Measurements from ENCODE around the gene CDH13. TPM values are rescaled to one million over a fixed set of nuclear protein-coding genes. Genes with fewer than 3 reads are reported as not detected.

Gene CDH13
- total and polyA plus RNA-seq, 2 experiments from 2014 or later: 1.6 to 4.4 TPM

DNA sequence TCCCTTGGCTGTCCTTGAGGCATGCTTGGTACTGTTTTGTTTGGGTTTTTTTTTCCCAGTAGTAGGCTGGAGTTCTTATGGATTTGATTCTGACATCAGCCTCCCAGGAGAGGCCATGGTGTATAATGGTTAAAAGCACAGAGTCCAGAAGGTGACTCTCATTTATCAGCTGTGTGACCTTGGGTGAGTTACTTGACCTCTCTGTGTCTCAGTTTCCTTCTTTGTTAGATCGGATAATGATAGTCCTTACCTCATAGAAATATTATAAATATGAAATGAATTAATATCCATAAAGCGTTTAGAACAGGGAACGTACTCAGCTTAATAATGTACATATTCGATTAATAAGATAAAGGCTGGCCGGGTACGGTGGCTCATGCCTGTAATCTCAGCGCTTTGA is 810.3 kb downstream of the CDH13 start:
- DNase-seq (ENCODE audit: low spot score): no peak
- Mint-ChIP-seq H3K27ac (no peak overlapping the region), H3K9me3 (no peaks in the 10 kb centered on the region)

More for the DNA sequence above, 810.3 kb downstream of the CDH13 start:
- Histone ChIP-seq H3K79me2 (replicated peaks; ENCODE audit: insufficient read depth) (no peaks in the 10 kb centered on the region), H3K4me2 (no peak overlapping the region), H3K4me1 (ENCODE audit: insufficient read depth) (no peaks in the 10 kb centered on the region), H3K36me3 (ENCODE audit: insufficient read depth) (no peaks in the 10 kb centered on the region), H3K9me2 (ENCODE audit: insufficient read depth) (no peaks in the 10 kb centered on the region), H2AFZ (no peak overlapping the region), H4K20me1 (replicated peaks; ENCODE audit: insufficient read depth) (no peaks in the 10 kb centered on the region), H3K4me3 (no peak overlapping the region), H3F3A (replicated peaks; ENCODE audit: low read depth) (no peaks in the 10 kb centered on the region), H3K27ac (ENCODE audit: low read depth) (no peak overlapping the region), H3K27me3 (ENCODE audit: insufficient read depth) (no peaks in the 10 kb centered on the region)
- H3K27me3 Mint-ChIP-seq (ENCODE audit: insufficient read depth, low read depth, poor library complexity): peaks cover 2% of the 10 kb centered on the region
- H3K4me3 Mint-ChIP-seq: no peak overlapping the region
- no peaks in the 10 kb centered on the region for H3K4me1 Mint-ChIP-seq
- no peak for ATAC-seq
- TF ChIP-seq, protein P1, sequence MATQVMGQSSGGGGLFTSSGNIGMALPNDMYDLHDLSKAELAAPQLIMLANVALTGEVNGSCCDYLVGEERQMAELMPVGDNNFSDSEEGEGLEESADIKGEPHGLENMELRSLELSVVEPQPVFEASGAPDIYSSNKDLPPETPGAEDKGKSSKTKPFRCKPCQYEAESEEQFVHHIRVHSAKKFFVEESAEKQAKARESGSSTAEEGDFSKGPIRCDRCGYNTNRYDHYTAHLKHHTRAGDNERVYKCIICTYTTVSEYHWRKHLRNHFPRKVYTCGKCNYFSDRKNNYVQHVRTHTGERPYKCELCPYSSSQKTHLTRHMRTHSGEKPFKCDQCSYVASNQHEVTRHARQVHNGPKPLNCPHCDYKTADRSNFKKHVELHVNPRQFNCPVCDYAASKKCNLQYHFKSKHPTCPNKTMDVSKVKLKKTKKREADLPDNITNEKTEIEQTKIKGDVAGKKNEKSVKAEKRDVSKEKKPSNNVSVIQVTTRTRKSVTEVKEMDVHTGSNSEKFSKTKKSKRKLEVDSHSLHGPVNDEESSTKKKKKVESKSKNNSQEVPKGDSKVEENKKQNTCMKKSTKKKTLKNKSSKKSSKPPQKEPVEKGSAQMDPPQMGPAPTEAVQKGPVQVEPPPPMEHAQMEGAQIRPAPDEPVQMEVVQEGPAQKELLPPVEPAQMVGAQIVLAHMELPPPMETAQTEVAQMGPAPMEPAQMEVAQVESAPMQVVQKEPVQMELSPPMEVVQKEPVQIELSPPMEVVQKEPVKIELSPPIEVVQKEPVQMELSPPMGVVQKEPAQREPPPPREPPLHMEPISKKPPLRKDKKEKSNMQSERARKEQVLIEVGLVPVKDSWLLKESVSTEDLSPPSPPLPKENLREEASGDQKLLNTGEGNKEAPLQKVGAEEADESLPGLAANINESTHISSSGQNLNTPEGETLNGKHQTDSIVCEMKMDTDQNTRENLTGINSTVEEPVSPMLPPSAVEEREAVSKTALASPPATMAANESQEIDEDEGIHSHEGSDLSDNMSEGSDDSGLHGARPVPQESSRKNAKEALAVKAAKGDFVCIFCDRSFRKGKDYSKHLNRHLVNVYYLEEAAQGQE (IDR thresholded peaks at IDR 0.05; ENCODE audit: unreplicated experiment): no peak
- no peak for TF ChIP-seq CREB1 (CRISPR knock-in tag; IDR thresholded peaks at IDR 0.05; ENCODE audit: low read depth)
- no peak for TF ChIP-seq STAT1 (IDR thresholded peaks at IDR 0.05; ENCODE audit: unreplicated experiment)
- no peak for TF ChIP-seq JUNB (IDR thresholded peaks at IDR 0.05; ENCODE audit: unreplicated experiment)
- TF ChIP-seq, protein P2, sequence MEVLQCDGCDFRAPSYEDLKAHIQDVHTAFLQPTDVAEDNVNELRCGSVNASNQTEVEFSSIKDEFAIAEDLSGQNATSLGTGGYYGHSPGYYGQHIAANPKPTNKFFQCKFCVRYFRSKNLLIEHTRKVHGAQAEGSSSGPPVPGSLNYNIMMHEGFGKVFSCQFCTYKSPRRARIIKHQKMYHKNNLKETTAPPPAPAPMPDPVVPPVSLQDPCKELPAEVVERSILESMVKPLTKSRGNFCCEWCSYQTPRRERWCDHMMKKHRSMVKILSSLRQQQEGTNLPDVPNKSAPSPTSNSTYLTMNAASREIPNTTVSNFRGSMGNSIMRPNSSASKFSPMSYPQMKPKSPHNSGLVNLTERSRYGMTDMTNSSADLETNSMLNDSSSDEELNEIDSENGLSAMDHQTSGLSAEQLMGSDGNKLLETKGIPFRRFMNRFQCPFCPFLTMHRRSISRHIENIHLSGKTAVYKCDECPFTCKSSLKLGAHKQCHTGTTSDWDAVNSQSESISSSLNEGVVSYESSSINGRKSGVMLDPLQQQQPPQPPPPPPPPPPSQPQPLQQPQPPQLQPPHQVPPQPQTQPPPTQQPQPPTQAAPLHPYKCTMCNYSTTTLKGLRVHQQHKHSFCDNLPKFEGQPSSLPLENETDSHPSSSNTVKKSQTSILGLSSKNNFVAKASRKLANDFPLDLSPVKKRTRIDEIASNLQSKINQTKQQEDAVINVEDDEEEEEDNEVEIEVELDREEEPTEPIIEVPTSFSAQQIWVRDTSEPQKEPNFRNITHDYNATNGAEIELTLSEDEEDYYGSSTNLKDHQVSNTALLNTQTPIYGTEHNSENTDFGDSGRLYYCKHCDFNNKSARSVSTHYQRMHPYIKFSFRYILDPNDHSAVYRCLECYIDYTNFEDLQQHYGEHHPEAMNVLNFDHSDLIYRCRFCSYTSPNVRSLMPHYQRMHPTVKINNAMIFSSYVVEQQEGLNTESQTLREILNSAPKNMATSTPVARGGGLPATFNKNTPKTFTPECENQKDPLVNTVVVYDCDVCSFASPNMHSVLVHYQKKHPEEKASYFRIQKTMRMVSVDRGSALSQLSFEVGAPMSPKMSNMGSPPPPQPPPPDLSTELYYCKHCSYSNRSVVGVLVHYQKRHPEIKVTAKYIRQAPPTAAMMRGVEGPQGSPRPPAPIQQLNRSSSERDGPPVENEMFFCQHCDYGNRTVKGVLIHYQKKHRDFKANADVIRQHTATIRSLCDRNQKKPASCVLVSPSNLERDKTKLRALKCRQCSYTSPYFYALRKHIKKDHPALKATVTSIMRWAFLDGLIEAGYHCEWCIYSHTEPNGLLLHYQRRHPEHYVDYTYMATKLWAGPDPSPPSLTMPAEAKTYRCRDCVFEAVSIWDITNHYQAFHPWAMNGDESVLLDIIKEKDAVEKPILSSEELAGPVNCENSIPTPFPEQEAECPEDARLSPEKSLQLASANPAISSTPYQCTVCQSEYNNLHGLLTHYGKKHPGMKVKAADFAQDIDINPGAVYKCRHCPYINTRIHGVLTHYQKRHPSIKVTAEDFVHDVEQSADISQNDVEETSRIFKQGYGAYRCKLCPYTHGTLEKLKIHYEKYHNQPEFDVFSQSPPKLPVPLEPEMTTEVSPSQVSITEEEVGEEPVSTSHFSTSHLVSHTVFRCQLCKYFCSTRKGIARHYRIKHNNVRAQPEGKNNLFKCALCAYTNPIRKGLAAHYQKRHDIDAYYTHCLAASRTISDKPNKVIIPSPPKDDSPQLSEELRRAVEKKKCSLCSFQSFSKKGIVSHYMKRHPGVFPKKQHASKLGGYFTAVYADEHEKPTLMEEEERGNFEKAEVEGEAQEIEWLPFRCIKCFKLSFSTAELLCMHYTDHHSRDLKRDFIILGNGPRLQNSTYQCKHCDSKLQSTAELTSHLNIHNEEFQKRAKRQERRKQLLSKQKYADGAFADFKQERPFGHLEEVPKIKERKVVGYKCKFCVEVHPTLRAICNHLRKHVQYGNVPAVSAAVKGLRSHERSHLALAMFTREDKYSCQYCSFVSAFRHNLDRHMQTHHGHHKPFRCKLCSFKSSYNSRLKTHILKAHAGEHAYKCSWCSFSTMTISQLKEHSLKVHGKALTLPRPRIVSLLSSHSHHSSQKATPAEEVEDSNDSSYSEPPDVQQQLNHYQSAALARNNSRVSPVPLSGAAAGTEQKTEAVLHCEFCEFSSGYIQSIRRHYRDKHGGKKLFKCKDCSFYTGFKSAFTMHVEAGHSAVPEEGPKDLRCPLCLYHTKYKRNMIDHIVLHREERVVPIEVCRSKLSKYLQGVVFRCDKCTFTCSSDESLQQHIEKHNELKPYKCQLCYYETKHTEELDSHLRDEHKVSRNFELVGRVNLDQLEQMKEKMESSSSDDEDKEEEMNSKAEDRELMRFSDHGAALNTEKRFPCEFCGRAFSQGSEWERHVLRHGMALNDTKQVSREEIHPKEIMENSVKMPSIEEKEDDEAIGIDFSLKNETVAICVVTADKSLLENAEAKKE (CRISPR knock-in tag; IDR thresholded peaks at IDR 0.05): no peak
- no peak for TF ChIP-seq NANOG (IDR thresholded peaks at IDR 0.05; ENCODE audit: borderline replicate concordance)
- TF ChIP-seq ZNF331 (CRISPR knock-in tag; IDR thresholded peaks at IDR 0.05; ENCODE audit: low read depth): no peak
- TF ChIP-seq POLR2AphosphoS5 (IDR thresholded peaks at IDR 0.05; ENCODE audit: low read depth): no peak
- TF ChIP-seq EZH2phosphoT487 (IDR thresholded peaks at IDR 0.05; ENCODE audit: unreplicated experiment): no peak
- TF ChIP-seq EZH2 (IDR thresholded peaks at IDR 0.05; ENCODE audit: low read depth, unreplicated experiment): no peak
- TF ChIP-seq, protein P3, sequence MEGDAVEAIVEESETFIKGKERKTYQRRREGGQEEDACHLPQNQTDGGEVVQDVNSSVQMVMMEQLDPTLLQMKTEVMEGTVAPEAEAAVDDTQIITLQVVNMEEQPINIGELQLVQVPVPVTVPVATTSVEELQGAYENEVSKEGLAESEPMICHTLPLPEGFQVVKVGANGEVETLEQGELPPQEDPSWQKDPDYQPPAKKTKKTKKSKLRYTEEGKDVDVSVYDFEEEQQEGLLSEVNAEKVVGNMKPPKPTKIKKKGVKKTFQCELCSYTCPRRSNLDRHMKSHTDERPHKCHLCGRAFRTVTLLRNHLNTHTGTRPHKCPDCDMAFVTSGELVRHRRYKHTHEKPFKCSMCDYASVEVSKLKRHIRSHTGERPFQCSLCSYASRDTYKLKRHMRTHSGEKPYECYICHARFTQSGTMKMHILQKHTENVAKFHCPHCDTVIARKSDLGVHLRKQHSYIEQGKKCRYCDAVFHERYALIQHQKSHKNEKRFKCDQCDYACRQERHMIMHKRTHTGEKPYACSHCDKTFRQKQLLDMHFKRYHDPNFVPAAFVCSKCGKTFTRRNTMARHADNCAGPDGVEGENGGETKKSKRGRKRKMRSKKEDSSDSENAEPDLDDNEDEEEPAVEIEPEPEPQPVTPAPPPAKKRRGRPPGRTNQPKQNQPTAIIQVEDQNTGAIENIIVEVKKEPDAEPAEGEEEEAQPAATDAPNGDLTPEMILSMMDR (conservative IDR thresholded peaks at IDR 0.05; ENCODE audit: low read depth in 2 of 2): no peak
- H3K36me3 Mint-ChIP-seq (ENCODE audit: low read depth): no peaks in the 10 kb centered on the region

Data from GM23338 (cell line).